Activated CD8-positive, alpha-beta memory T cell treated with anti-CD3 and anti-CD28 coated beads, Interleukin-2, amount 50 U/mL, for 1 hour (primary cell): Measurements from ENCODE around the gene ATG4A.
A peak's percentile ranks its signal among the peaks of the same experiment; 100 is the strongest.

Experiments
- DNase-seq: peaks from one replicate; pipeline ENCODE4 v3.0.0-alpha.2; 2020; ENCODE audit errors: extremely low read depth

ATG4A gene, protein sequence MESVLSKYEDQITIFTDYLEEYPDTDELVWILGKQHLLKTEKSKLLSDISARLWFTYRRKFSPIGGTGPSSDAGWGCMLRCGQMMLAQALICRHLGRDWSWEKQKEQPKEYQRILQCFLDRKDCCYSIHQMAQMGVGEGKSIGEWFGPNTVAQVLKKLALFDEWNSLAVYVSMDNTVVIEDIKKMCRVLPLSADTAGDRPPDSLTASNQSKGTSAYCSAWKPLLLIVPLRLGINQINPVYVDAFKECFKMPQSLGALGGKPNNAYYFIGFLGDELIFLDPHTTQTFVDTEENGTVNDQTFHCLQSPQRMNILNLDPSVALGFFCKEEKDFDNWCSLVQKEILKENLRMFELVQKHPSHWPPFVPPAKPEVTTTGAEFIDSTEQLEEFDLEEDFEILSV

GRCh38 chrX:108091264-108091877, at the start of gene ATG4A, which contains the start of gene PSMD10:
Gene ATG4A (plus strand): TSS chrX:108091778. CDS start chrX:108091827, 49 bp downstream.
Gene PSMD10 (minus strand): TSS chrX:108091542. CDS start chrX:108091520, 22 bp downstream.
- peak; percentile 66 for DNase-seq

DNA sequence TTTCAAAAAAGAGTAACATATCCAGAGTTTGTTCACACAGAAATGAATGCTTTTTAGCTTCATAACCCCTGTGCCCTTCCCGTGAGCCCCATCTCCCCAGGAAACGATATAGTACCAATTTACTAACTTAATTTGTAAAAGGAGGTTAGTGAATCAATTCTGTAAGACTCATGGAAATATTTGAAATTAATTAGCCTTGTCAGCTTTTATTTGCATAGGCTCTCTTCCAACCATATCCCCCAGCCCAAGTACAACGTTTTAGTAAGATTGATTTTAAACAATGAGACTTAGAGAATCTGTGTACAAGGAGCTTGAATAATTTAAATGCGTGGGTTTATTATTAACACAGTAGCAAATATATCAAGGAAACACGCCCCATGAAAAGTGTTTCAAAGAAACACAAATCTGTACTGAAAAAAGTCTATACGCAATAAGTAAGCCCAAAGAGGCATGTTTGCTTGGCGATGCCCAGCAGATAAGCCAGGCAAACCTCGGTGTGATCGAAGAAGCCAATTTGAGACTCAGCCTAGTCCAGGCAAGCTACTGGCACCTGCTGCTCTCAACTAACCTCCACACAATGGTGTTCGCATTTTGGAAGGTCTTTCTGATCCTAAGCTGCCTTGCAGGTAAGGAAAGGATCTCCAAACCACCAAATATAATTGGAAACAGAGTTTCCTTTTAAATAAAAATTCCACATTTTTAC, 46.9 kb upstream of the ATG4A start, which contains the start of gene VSIG1:
TSS of gene VSIG1 (plus strand) at position 512 of the 703 bp plus-strand sequence. CDS start at position 578, 66 bp downstream.
- DNase-seq: no peak

DNA sequence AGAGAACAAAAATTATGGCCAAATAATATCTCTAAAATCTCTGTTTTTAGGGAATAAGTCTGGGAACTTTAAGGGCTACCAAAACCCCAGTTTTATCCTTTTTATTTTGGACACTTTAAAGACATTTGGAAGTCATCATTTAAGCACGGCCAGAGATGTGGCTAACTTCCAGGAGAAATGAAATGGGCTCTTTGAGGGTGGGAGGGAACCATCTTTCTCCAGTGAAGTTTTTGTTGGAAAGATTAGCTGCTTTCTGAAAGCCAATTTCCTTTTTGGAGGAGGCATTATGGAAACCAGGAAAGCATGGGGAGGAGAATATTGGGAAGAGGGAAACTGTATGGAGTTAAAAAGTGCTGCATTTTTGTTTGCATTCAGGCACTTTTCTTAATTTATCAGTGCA, 41.9 kb upstream of the ATG4A start:
- no peak for DNase-seq

DNA sequence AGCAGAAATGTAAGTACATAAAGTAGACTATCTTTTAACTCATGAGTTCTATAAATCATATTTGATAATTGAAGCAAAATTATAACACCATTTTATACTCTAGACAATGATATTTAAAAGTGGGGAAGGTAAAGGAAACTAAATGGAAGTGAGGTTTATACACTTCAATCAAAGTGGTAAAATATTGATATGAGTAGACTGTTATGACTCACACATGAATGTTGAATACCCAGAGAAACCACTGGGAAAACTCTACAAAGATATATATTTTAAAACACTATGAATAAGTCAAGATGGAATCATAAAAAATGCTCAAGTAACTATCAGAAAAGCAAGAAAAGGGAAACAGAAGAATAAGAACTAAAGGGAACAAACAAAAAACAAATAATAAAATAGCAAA, 38.4 kb upstream of the ATG4A start:
- DNase-seq: no peak

DNA sequence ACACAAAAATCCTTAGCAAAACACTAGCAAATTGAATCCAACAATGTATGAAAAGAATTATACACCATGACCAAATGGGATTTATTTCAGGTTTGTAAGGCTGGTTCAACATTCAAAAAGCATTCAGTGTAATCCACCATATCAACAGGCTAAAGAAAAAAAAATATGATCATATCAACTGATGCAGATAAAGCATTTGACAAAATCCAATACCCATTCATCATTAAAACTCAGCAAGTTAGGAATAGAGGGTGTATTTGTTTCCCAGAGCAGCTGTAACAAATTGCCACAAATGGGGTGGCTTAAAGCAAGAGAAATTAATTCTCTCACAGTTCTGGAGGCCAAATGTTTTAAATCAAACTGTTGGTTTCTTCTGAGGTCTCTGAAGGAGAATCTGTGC, 36.0 kb upstream of the ATG4A start:
- DNase-seq: no peak

DNA sequence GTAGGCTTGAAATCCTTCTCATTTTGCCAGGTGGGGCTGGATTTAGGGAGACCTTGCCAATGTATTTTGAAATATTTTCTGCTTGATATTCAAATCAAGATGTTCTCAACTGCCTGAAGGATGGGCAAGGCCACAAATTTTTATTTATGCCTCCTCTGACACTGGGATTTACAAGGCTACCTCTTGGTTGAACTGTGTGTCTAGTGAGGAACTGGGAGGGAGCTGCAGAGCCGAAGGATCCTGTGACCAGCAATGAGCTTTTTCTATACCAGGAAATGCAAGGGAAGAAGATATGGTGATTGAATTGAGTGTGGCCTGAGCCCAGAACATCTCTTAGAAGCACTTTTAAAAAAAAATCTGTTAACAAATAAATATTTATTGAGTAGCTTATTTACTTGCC, 31.8 kb upstream of the ATG4A start:
- no peak for DNase-seq

GRCh38 chrX:108064001-108064400, 27.6 kb upstream of the ATG4A start:
- no peak for DNase-seq

DNA sequence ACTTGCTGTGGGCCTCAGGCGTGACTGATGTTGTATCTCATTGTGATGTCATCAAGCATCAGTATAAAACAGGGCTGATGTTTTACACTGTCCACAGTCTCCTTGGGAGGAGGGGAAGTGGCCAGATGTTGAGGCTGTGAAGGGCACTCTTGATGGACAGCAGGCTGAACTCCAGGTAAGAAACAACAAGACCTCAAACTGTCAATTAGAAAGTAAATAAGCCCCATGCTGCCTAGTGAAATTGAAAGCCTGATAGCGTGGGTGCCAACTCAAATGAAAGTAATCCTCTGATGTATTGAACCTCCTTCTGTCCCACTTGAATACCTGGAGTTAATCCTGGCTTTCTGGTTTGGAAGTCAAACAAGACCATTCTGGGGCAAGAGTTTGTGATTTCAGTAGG, 27.0 kb upstream of the ATG4A start:
- no peak for DNase-seq

DNA sequence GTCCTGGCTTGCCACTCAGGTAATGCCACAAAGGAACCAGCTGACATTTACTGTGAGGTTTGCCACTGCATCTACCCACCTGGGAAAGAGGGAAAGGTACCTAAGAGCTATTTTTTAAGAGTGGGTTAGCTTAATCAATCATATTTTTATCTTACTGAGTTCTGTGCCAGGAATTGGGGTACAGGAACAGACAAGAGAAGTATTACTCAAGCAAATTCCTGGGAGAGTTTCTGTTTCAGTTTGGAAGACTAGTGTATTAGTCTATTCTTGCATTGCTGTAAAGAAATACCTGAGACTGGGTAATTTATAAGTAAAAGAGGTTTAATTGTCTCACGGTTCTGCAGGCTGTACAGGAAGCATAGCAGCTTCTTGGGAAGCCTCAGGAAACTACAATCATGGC, 23.5 kb upstream of the ATG4A start:
- DNase-seq: no peak

DNA sequence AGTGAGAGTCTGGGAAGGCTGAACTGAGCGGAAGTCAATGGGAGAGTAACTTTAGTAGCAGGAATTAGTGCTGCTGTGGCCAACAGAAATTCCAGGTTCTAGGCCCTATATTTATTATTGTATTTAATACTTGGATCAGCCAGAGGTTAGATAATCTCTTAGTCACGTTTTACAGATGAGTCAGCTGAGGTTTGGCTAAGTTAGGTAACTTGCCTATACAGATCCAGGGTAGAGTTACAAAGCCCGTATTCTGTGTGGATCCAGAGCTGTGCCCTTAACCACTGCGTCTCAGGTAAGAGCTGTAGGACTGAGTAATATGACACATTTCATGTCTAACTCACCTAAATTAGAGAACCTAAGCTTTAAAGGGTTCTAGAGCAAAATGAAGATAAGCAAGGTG, 20.7 kb upstream of the ATG4A start:
- no peak for DNase-seq

DNA sequence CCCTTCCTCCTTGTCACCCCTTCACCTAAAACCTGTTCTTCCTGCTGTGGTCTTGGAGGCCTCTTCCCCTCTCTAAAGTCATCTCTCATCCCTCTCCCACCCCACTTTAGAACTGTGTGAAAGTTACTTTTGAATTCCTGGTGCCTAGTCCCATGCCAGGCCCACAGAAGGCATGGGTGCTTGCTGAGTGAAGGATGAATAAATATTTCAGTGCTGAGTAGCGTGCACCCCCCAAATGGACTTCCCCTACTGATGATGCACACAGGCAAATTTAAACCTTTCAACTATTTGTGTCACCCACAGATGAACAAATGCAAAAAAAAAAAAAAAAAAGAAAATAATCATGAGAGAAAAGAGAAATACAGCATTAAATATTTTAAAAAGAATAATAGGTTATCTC, 20.0 kb upstream of the ATG4A start:
- no peak for DNase-seq

DNA sequence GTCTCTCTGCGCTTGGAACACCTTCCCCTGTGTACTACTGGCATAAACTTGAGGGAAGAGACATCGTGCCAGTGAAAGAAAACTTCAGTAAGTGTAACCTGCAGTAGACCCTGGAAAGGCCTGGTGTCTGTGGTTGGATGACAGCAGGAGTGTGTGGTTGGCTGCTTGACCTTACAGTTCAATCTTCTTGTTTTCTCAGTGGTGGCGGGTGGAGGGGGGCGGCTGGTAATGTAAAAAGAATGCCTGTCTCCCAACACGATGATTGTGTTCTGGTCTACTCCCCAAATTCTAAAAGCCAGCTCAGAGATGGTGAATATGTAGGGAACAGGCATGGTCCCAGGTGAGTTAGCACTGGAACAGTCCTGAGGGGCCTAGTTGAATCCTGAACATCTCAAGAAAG, 18.8 kb upstream of the ATG4A start:
- no peak for DNase-seq

GRCh38 chrX:108081110-108081509, 10.5 kb upstream of the ATG4A start:
- DNase-seq: no peak

GRCh38 chrX:108087792-108088191, 3.8 kb upstream of the ATG4A start:
- no peak for DNase-seq

DNA sequence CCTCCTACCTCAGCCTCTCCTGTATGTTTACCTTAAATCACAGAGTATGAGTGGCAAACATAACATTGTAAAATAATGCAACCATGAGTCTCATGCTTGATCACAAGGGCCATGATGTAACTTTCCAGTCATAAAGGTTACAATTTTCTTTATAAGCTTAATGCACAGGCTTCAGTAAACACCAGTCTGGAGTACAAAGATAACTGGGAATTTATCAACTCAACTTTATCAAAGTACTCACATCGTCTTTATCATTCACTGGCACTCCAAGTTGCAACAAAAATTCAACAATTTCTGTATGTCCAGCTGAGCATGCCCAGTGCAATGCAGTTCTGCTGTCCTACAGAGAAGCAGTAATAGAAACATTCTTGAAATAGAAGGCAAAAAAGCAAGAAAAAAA, 3.1 kb upstream of the ATG4A start:
- DNase-seq: no peak

DNA sequence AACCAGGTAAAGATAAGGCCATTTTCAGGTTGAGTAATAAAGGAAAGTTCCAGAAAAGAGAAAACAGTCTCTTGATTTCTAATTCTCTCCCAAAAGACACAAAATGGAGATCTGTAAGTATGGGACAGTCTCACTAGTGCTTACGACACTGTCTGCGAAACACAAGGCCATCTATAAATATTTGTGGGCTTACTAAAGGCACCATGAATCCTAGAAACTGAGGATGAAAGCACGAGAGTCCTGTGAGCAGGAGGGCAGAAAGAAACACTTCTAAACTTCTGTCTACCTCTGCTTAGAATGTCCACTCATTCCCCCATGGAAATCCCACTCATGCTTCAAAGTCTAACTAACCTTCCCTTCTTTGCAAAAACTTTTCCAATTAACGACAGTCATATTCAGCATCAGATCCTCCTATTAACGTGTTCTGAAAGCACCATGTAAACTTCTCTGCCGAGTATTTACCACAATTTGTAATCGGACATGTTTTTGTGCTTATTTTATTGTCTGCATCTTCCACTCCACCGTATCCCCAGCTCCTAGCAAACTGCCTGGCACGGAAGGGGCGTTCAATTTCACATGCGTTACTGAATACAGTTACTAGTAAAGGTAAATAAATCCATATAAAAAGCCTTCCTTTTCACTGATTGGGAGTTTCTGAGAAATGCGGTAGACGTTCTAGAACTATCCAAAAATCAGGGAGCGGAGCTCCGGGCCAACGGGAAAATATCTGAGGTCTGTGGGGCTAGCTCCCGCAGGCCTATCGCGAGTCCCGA, 901 bp upstream of the ATG4A start:
- no peak for DNase-seq

GRCh38 chrX:108091878-108092291, 307 bp downstream of the ATG4A start:
- peak; percentile 4 for DNase-seq

DNA sequence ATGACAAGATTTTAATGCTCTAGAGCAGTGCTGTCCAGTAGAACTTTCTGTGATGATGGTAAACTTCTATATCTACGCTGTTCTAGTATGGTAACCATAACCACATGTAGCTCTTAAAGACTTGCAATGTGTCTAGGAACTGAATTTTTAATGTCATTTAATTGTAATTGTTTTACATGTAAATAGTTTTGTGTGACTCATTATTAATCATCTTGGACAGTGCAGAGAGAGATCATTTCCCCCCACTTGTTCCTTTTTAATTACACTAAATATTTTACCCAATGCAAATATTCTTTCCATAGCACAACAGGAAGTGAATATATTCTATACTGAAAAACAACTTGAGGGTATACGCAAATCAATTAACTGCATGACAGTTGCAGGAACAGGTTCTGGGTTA, 5.8 kb downstream of the ATG4A start:
- no peak for DNase-seq

DNA sequence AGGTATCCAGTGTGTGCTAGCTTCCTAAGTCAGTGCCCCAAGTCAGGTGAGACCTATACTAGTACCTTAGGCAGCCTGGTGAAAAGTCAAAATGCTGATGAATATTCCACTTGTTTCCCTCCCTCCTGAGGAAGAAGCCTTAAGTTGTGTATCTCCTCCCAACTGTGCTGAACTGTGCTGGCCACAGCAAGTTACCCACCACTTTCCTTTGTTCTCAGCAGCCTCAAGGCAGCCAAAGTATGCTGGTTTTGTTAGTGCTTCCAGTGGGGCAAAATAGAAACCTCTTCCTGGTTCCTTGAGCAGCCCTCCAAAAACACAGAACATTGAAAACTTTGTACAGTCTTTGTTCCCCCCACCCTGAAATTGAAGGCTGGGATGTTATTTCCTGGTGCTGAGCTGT, 13.9 kb downstream of the ATG4A start:
- no peak for DNase-seq

DNA sequence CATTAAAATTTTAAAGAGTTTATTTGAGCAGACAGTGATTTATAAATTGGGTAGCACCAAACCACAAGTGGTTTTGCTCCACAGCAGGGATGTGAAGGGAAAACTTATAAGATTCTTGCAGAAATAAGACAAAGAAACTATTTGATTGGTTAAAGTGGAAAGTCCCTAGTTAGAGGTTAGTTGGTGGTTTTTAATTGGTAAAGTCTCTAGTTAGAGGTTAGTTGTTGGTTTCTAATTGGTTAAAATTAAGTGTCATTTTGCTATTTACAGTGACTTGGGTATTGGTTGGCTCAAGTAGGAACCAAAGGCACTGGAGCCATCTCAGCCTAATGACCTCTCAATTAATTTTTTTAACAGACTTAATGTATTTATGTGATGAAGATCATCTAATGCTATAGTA, 23.0 kb downstream of the ATG4A start:
- no peak for DNase-seq

GRCh38 chrX:108117988-108118387, 26.4 kb downstream of the ATG4A start:
- no peak for DNase-seq

GRCh38 chrX:108121291-108121690, 29.7 kb downstream of the ATG4A start:
- DNase-seq: no peak
